GM19035 (cell line): Measurements from ENCODE around the gene RBSN.

Source experiments
- ATAC-seq: cut with Tn5 transposase; IDR thresholded peaks from one replicate; pipeline ENCODE4 v1.9.1; 2021; ENCODE audit not compliant: unreplicated experiment

The RBSN gene

DNA sequence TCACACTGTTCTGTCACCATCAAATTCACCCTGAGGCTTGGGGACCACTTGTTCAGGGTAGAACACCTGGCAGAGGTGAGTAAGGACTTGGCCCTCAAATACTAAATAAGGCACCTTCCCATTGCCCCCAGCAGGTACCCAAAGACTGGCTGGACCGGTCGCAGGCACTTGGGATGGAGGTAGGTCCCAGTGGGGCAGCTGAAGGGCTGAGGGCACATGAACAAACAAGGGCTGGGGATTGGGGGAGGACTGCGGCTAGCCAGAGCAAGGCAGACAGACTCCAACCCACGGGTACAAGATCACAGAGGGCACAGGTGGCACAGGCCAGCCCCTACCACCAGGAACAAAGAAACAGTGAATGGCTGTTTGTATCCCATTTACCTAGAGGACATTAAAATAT, 35.7 kb downstream of the RBSN start:
- ATAC-seq, result no peak

DNA sequence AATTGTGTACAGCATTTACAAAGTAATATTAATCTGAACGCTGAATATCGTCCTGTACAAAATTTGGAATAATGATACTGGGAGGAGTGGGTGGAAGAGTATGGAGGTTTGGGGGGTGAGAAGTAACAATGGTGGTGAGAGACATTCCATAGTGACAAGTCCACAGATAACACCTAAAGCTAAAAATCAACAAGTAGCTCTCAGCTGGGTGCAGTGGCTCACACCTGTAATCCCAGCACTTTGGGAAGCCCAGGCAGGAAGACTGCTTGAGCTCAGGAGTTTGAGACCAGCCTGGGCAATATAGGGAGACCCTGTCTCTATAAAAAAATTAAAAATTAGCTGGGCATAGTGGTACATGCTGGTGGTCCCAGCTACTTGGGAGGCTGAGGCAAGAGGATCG, 38.9 kb downstream of the RBSN start:
- no peak for ATAC-seq

DNA sequence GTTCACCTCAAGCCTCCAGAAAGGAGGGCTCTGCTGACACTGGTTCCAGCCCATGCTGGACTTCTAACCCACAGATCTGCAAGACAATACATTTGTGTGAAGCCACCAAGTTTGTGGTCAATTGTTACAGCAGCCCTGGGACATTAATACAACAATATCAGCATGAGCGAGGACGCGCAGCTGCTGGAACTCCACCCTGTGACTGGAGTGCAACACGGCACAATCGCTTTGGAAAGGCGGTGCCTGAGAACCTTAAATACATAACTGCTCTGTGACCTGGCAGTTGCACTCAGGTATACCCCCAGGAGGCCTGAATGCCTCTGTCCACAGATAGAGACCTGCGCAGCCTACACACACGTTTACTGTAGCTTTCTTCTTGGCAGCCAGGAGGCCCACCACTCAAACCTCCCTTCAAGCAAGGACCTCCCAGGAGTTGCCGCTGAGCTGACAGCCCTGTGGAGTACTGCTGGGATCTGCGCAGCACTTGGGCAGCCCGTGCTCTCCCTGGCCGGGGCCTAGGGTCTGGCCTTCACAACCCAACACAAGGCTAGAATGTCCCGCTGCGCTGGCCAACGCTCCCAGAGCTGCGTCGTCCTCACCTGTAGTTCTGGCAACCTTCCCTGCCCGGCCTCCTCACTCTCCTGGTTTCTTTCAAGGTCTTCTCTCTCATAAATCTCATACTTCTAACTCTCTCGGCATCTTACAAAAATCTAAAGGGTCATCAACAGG, 42.1 kb downstream of the RBSN start:
- ATAC-seq, result no peak

DNA sequence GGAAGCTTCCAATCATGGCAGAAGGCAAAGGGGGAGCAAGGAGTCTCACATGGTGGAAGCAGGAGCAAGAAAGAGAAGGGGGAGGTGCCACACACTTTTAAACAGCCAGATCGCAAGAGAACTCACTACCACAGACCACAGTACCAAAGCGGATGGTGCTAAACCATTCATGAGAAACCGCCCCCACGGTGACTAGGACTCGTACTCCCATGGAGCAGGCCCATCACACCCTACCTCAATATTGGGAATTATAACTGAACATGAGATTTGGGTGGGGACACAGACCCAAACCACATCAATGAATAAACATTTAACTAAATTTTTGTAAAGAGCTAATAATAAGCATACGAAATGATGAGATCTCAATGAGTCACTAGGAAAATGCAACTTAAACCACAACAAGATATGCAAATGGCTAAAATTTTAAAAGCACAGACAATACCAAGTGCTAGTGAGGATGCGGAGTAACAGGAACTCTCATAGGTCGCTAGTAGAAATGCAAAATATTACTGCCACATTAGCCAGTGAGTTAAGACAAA, 43.9 kb downstream of the RBSN start:
- peak; percentile 43 for ATAC-seq

DNA sequence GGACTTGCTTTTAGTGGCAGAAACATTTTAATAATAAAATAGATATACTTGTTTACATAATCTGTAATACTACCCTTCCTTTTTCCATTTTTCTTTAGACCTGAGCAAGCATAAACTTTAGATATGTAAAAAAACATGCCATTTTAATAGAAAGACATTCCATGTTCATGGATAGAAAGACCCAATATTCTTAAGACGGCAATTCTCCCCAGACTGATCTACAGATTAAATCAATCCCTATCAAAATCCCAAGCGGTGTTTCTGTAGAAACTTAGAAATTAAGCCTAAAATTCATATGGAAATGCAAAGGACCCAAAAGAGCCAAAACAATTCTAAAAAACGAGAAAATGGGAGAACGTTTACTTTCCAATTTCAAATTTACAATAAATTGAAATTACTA, 45.4 kb downstream of the RBSN start:
- ATAC-seq, result no peak

DNA sequence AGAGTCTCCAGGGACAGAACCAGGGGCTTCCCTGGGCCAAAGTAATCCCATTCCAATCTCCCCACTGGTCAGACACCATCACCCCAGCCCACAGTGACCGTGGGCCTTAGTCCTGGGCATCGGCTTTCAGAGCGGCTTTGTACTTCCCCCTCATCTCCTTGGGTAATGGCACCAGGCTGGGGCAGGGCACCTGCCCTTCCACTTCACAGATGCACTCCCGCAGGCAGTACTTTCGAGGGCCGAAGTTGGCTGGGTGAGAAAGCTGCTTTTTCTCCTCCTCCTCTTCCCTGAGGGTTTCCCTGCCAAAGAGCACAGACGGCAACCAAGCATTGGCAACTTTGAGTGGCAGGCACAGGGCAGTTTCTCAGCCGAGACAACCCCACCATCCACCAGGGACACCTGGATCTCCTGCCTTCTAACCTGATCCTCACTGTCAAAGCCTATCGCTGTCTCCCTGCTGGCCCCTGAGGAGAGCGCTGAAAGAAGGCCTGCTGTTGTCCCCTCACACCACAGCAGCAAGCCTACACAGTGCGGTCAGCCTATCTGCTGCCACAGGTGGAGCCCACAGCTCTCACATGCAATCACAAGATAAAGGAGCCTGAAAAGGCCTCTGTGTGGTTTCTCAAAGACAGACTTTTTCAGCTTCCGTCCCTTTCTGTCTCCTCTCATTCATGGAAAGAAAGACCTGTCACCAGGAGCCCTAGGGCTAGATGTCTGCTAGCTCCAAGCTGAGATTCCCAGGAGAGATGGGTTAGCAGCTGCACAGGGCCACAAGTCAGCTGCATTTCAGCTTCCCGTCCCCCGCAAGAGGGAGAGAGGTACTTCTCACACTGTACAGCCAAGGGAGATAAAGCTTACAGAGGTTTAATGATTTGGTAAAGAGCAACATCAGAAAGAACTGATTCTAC, 46.4 kb downstream of the RBSN start:
- ATAC-seq, result no peak

DNA sequence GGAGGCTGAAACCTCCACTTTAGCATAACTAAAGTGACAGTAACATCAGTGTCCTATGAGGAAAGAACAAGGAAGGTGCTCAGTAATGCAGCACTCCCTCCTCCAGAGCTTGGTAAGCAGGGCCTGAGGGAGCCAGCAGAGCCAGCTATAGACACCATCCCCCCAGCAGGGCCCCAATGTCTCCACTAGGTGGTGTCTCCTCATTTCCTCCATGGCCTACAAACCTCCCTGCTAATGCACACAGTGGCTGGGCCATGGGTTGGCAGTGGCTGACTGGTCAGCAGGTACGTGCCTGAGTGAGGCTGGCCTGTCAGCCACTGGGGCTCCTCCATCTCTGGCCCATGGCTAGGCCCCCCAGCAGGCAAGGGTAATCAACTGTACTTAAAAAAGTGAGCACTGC, 47.4 kb downstream of the RBSN start:
- peak; percentile 57 for ATAC-seq

DNA sequence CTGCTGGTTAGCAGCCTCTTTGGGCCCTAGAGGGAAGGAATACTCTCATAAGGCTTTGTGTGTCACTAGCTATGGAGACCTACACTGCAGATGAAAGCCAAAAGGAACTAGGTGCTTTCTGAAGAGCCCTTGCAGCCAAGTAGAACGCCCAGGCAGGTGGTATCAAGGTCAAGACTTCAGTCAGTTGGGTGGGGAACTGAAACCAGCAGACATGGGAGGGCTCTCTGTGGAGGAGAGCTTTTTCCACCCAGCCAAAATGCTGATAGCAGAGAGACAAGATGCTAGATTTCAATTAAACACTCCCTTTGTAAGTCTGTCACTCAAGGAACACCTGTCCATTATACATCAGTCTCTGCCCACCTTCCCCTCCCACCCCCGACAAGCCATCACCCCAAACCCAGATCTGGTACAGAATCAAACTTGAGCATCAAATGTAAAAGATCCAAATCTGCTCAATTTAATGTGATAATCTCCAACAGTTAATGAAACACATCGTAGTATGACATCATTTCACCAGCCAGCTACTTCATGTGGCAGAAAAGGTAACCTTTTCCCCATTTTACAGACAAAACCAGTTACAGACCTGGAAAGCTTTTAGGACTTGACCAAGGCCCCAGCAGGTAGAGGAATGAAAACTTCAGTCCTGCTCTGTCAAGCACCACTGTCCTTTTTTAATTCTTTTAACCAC, 48.4 kb downstream of the RBSN start:
- peak; percentile 76 for ATAC-seq

DNA sequence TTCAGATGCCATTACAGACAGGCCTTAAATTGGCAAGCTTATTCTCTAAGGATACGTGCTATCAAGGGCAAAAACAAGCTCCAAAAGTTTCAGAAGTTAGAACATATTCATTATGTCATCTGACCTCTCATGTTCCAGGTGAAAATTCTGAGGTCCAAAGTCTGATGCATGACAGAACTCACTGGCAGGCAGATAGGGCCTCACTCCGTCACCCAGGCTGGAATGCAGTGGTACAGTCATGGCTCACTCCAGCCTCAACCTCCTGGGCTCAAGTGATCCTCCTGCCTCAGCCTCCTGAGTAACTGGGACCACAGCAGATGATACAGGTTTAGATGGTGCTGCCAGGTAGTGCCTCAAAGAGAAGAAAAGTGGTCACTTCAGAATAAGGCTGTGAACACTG, 49.4 kb downstream of the RBSN start:
- no peak for ATAC-seq

DNA sequence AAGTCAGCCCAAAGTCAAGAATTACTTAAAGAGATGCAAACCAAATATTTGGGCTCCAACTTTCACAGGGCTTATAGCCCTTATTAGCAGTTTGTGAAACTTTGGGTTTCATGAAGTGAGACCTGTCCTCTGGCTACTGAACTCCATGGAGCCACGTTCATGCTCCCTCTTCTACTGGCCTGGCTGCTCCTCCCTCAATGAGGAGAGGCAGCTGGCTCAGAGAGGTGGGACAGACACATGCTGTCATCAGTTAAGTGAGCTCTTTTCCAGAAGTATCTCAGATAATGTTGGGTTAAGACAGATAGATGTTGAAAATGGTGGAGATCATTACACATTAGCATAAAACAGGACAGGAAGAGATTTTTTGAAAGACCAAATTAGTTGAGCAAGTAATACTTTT, 53.3 kb downstream of the RBSN start:
- ATAC-seq, result no peak

DNA sequence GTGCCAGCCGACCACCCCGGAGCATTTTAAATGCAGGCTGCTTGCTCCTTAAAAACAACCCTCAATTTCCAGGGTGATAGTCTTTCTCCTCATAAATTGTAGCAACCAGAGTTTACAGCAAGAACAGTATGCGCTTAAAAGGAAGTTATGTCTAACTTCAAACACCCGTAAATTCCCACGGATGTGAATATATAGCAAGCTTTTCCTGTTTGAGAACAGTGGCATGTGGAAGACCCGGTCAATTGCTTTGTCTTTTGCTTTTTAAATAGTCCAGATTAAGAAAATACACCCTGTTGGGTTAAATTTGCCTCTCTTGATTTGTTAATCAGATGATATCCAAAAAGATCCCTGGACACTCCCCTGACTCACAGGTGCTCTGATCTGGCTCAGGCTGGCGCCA, 54.6 kb downstream of the RBSN start:
- no peak for ATAC-seq

DNA sequence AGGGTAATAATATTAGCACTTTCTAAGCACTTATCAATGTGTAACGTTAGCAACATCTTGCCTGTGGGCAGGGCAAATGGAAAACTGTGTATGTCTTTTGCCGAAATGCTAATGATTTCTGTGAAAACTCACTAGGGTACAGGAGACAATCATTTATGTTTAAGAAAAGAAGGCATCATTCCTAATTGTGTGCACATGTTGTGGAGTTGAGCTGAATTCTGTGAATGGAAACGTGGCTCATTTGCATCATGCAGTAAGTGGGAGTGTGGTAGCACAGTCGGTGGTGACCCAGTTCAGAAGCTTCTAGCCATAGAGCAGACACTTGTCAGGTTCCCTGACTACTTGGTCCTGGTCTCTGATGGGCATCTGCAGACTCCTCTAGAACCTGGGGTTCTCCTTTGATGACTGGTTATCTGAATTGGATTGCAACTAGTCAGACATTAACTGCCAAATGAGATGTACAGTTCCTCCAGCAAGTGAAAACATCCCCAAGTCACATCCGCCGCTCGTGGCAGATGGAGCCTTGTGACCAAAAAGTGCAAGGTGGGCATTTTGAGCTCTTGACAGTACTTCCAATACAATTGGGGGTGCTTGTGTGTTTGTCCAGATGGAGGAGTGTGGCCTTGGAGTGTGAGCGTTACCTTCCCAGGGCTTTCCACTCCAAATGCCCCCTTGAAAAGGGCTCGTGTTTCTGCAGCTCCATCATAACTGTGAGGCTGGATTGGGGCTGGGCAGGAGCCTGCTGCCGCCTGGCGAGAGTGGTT, 55.4 kb downstream of the RBSN start:
- ATAC-seq, result no peak

DNA sequence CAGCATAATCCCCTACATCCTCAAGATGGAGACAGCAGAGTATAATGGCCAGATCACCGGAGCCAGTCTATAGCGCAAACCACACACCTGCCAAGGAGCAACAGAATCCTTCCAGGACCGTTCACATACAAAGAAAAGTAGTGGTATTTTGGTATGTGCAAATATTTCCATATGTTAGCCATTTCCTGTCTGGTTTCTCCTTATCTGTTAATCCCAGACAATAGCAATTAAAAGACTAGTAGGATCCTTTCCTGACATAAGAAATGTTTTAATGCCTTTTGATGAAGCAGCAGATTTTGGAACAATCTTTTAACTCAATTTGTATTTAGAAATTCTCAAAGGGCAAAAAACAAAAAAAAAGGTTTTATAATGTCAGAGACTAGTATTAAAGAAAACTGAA, 56.0 kb downstream of the RBSN start:
- no peak for ATAC-seq

DNA sequence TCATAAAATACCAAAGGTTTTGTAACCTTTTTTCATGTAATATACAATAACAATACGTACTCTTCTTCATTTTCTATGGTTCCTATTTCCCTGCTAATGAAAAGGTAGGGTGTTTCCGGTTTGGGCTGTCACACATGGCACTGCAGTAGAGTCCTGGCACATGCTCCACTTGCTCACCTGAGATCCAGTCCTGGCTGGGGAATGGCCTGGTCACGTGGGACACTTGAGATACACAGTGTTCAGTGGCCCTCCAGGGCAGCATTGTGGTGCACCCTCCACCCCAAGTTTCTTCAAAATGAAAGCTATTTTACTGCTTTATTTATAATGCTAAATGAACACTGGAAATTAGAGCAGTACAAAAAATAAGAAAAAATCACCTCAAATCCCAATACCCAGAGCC, 57.0 kb downstream of the RBSN start:
- no peak for ATAC-seq

DNA sequence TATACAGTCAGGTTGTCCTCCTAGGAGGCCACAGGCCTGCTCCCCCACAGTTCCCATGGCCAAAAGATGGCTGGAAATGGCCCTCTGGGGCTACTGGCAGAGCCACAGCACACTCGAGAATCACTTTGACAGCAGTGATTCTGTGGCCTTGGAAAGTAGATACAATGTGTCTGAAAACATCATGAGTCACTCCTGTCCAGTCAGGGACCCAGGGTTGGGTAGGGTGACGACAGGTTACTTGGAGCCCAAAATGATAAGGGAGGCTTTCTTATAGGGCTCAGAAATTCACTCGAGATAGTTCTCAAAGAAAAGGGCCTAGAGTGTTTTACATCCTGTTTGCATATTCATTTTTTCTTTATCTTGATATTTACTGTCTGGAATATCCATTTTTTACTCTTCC, 58.1 kb downstream of the RBSN start:
- no peak for ATAC-seq

DNA sequence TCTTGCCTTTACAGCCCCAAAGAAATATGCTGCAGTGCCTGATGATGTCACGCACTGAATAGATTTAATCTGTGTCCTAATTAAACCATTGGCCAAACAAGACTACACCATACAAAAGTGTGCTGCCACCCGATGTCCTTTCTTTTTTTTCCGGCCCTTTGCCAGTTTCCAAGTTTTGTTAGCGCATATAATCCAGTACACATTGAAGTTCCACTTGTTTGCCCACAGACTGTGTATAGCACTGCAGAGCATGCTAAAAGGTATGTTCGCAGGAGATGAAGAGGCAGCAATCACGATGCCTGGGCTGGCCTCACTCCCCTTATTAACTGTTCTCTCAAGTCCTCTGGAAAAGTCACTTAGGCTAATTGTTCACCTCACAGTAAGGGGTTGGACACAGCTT, 60.6 kb downstream of the RBSN start:
- ATAC-seq, result no peak

DNA sequence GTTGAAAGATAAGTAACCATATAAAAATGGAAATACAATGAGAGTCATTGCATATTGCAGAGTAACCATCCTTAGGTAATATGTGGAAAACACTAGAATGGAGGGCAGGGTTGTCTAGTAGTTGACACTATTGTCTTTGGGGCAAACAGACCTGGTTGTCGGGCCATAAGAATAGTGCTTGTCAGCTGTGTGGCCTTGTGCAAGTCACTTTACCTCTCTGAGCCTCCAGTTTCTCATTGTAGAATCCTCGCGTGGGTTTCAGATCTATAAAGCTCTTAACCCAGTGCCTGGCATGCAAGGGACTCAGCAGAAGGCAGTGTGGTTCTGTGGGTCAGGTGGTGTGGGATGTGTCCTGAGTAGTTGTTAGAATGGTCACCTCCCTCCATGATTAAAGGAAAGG, 65.8 kb downstream of the RBSN start:
- ATAC-seq, result no peak

DNA sequence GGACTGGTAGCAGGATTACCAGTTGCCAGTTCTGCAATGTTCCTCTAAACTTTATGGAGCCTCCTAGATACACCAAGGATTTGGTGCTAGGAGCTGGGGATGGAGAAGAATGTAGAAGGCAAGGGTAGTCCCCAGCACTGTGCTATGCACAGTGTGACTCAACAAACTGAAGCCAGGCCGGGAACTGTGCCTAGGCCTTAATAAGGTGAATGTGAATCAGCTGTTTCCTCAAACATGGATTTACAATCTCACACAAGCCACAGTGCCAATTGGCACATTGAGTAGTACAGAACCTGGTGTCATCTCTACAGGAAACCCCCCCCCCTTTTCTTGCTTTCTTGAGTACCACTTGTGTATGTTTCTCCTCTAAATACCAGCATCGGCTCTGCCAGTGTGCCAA, 66.3 kb downstream of the RBSN start:
- ATAC-seq, result no peak

DNA sequence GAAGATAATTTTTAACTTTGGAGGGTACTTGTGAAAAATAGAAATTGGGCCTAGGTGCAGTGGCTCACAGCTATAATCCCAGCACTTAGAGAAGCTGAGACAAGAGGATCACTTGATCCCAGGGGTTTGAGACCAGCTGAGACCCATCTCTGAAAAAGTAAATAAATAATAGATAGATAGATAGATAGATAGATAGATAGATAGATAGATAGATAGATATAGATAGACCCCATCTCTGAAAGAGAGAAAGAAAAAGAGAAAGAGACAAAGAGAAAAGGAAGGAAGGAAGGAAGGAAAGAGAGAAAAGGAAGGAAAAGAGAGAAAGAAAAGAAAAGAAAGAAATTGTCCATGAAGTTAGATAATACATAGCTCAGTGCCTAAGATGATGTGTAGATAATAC, 69.3 kb downstream of the RBSN start:
- ATAC-seq, result no peak

DNA sequence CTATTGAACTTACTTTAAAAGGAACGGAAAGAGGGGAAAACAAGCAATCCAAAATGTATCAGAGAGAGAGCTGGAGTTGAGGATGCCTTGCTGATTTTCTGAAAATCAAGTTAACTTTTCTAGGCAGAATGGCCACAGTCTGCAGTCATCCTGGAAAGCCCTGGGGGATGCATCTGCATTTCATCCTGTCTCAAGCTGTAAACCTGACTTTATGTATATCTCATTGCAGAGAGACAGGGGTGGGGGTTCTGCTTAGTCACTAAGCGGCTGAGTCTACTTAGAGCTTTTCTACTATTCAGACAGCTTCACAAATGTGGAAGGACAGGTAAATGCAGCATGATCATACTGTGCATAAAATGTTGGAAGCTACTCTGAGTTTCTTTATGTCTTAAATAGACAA, 75.2 kb downstream of the RBSN start:
- ATAC-seq, result no peak

DNA sequence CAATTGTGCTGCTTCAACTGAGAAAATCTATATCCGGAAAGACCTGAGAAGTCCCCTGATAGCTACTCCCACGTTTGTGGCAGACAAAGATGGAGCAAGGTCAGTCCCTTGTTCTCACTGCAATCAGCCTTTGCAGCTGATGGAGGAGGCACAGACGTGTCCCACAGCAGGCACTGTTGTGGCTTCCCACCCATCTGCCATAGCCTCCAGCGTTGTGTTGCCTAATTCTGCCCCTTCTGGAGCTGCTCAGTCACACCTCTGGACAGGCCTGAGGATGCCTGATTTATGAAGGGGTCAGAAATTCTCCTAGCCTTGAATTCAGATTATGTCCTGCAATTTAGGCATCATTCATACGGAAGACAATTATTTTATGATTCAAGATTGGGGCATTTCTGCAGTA, 75.7 kb downstream of the RBSN start:
- ATAC-seq, result no peak
